Right lobe of liver (tissue), 4 donors: Measurements from ENCODE around the gene POU3F1.

Experiments
- POLR2A ChIP-seq: fragments of 450-650 bp; IDR thresholded peaks from one replicate; pipeline ENCODE4 v1.6.1; 2017; ENCODE audit warnings: antibody characterized with exemption, mild to moderate bottlenecking
- TF ChIP-seq, protein P1 (sequence below), 4 donors: fragments of 200-600 bp in 3 of 4; fragments of 450-650 bp in 1 of 4; IDR thresholded peaks; one replicate each; pipeline versions ENCODE4 v1.5.1 to v1.8.0; 2016 to 2022; ENCODE audit warnings: antibody characterized with exemption in 4 of 4, mild to moderate bottlenecking in 2 of 4
- donor health status: DM: no; HTN: no; CAD: no.
- donor health status: DM: no; HTN: no; CAD: no.
- donor health status: DM: no; HTN: yes; CAD: no.

DNA sequence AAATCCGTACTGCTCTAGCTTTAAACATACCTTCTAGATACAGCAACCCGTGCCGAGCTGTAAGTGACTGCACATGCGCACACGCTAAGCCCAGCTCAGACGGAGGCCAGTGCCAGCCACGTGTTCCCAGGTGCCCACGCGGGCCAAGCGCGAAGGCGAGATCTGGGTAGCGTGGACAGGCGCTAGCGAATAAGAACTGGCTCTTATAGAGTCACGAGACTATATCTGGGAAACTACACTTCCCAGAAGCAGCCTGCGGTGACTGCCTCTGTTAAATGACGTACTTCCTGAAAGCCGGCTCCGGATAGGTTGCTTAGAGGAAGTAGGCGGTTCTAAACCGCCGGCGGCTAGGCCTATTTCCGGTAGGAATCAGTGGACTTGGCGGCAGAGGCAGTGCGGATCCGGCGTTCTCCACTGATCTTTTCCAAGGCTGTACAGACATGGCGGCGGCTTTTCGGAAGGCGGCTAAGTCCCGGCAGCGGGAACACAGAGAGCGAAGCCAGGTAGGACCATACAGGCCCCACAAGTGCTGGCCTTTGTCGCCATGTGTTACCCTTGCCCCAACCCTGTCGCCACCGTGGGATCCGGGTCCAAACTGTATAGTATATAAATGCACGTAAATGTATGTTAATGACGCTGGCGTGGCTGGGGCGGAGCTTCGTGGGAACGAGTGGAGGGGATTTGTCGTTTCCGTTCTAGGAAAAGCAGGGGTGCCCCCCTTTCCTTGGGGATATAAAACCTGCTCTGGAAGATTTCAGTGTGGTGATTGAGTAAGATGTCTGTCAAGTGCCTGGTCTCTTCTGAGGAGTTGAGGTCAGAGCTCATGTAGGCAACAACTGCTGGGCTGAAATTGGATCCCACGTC lies 34.0 kb downstream of the POU3F1 start, which contains the start of gene UTP11:
- TF ChIP-seq, protein P1, sequence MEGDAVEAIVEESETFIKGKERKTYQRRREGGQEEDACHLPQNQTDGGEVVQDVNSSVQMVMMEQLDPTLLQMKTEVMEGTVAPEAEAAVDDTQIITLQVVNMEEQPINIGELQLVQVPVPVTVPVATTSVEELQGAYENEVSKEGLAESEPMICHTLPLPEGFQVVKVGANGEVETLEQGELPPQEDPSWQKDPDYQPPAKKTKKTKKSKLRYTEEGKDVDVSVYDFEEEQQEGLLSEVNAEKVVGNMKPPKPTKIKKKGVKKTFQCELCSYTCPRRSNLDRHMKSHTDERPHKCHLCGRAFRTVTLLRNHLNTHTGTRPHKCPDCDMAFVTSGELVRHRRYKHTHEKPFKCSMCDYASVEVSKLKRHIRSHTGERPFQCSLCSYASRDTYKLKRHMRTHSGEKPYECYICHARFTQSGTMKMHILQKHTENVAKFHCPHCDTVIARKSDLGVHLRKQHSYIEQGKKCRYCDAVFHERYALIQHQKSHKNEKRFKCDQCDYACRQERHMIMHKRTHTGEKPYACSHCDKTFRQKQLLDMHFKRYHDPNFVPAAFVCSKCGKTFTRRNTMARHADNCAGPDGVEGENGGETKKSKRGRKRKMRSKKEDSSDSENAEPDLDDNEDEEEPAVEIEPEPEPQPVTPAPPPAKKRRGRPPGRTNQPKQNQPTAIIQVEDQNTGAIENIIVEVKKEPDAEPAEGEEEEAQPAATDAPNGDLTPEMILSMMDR (IDR thresholded peaks at IDR 0.05) = no peak
- peak; percentile 73 for TF ChIP-seq POLR2A
